Measurements from ENCODE around the gene CHD6. TPM values are rescaled to one million over a fixed set of nuclear protein-coding genes. Genes with fewer than 3 reads are reported as not detected.

CHD6 gene
- total and polyA plus RNA-seq, 4 donors = 3.3 to 23.4 (median 18.2) TPM

GRCh38 chr20:41479113-41479512 lies 139.1 kb downstream of the CHD6 start (continued):
- TF ChIP-seq, protein P1, sequence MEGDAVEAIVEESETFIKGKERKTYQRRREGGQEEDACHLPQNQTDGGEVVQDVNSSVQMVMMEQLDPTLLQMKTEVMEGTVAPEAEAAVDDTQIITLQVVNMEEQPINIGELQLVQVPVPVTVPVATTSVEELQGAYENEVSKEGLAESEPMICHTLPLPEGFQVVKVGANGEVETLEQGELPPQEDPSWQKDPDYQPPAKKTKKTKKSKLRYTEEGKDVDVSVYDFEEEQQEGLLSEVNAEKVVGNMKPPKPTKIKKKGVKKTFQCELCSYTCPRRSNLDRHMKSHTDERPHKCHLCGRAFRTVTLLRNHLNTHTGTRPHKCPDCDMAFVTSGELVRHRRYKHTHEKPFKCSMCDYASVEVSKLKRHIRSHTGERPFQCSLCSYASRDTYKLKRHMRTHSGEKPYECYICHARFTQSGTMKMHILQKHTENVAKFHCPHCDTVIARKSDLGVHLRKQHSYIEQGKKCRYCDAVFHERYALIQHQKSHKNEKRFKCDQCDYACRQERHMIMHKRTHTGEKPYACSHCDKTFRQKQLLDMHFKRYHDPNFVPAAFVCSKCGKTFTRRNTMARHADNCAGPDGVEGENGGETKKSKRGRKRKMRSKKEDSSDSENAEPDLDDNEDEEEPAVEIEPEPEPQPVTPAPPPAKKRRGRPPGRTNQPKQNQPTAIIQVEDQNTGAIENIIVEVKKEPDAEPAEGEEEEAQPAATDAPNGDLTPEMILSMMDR (IDR thresholded peaks at IDR 0.05; ENCODE audit: low read depth, low read length, missing input control) = no peak
- TF ChIP-seq HNF4G (IDR thresholded peaks at IDR 0.05) (no peak), HNF4A (conservative IDR thresholded peaks at IDR 0.05) (no peak)

DNA sequence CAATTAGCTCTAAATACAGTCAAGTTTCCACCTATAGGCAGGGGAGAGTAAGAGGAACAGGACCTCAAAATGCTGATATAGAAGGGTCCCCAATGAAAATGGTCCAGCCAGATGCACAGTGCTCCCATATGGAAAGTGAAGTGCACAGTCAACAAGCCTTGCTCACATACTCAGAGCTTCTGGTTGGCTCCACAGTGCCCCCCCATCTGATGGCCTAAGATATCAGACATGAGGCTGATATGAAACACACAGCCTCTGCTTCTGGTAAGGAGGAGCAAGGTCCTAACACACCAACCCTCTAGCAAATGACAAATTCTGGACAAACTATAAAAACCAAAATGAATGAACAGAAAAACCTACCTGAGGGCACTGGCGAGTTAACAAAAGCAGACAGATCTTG lies 140.2 kb downstream of the CHD6 start:
- Histone ChIP-seq H3K4me1 (ENCODE audit: control insufficient read depth in 4 of 4, insufficient read depth in 4 of 4, low read length in 3 of 4) (peaks cover 0 to 2% (median 0%) of the 10 kb centered on the region in 4 donors), H3K36me3 (ENCODE audit: control insufficient read depth in 4 of 4, insufficient read depth in 3 of 4, low read depth in 1 of 4, low read length in 3 of 4) (peaks cover 1 to 17% (median 13%) of the 10 kb centered on the region in 4 donors), H3K4me3 (ENCODE audit: low read depth in 1 of 3, low read length in 3 of 3) (no peak overlapping the region)

GRCh38 chr20:41476446-41476845 lies 141.7 kb downstream of the CHD6 start:
- WGBS = 97% methylated on average over 1 of the region's 1 CpG
- no peak overlapping the region for H3K9ac ChIP-seq (ENCODE audit: low read depth in 1 of 2, low read length in 2 of 2)
- DNase-seq (ENCODE audit: low spot score) = no peak
- H3K27me3 ChIP-seq (ENCODE audit: control insufficient read depth in 4 of 4, insufficient read depth in 4 of 4, low read length in 3 of 4) = no peaks in the 10 kb centered on the region
- H3K27ac ChIP-seq (ENCODE audit: low read depth in 1 of 2, low read length in 2 of 2) = no peak overlapping the region
- no peak overlapping the region for H3K4me3 ChIP-seq (ENCODE audit: low read depth in 1 of 3, low read length in 3 of 3)
- peaks cover 0 to 2% (median 0%) of the 10 kb centered on the region in 4 donors for H3K4me1 ChIP-seq (ENCODE audit: control insufficient read depth in 4 of 4, insufficient read depth in 4 of 4, low read length in 3 of 4)
- peaks cover 4 to 15% (median 10%) of the 10 kb centered on the region in 4 donors for H3K36me3 ChIP-seq (ENCODE audit: control insufficient read depth in 4 of 4, insufficient read depth in 3 of 4, low read depth in 1 of 4, low read length in 3 of 4)
- H3K9me3 ChIP-seq (ENCODE audit: control insufficient read depth in 4 of 4, low read length in 3 of 4) = no peaks in the 10 kb centered on the region
- TF ChIP-seq NR2F2 (IDR thresholded peaks at IDR 0.05) (no peak), RAD21 (IDR thresholded peaks at IDR 0.05) (no peak), YY1 (IDR thresholded peaks at IDR 0.05) (no peak), EGR1 (IDR thresholded peaks at IDR 0.05; ENCODE audit: low read depth in 2 of 2) (no peak), ZBTB33 (IDR thresholded peaks at IDR 0.05) (no peak), GABPA (IDR thresholded peaks at IDR 0.05 in 1 of 2, conservative IDR thresholded peaks at IDR 0.05 in 1 of 2) (no peak)
- TF ChIP-seq, protein P1 (IDR thresholded peaks at IDR 0.05; ENCODE audit: low read depth, low read length, missing input control) = no peak
- TF ChIP-seq, protein P2, sequence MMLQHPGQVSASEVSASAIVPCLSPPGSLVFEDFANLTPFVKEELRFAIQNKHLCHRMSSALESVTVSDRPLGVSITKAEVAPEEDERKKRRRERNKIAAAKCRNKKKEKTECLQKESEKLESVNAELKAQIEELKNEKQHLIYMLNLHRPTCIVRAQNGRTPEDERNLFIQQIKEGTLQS (IDR thresholded peaks at IDR 0.05) = no peak

More for the DNA sequence above, 140.2 kb downstream of the CHD6 start:
- Histone ChIP-seq H3K9ac (ENCODE audit: low read depth in 1 of 2, low read length in 2 of 2) (no peak overlapping the region), H3K27me3 (ENCODE audit: control insufficient read depth in 4 of 4, insufficient read depth in 4 of 4, low read length in 3 of 4) (no peaks in the 10 kb centered on the region), H3K27ac (ENCODE audit: low read depth in 1 of 2, low read length in 2 of 2) (no peak overlapping the region), H3K9me3 (ENCODE audit: control insufficient read depth in 4 of 4, low read length in 3 of 4) (no peaks in the 10 kb centered on the region)
- no peak for DNase-seq (ENCODE audit: low spot score)
- 100% methylated on average over 1 of the region's 1 CpG for WGBS
- TF ChIP-seq FOXA2 (IDR thresholded peaks at IDR 0.05) (no peak), TAF1 (conservative IDR thresholded peaks at IDR 0.05) (no peak), FOXA1 (IDR thresholded peaks at IDR 0.05) (no peak), JUND (IDR thresholded peaks at IDR 0.05) (no peak), MAX (IDR thresholded peaks at IDR 0.05) (no peak), RAD21 (IDR thresholded peaks at IDR 0.05) (no peak), NR2F2 (IDR thresholded peaks at IDR 0.05) (no peak), HNF4G (IDR thresholded peaks at IDR 0.05) (no peak), GABPA (IDR thresholded peaks at IDR 0.05 in 1 of 2, conservative IDR thresholded peaks at IDR 0.05 in 1 of 2) (no peak), SP1 (IDR thresholded peaks at IDR 0.05) (no peak), ZBTB33 (IDR thresholded peaks at IDR 0.05) (no peak), EGR1 (IDR thresholded peaks at IDR 0.05; ENCODE audit: low read depth in 2 of 2) (no peak)
- TF ChIP-seq, protein P1 (IDR thresholded peaks at IDR 0.05; ENCODE audit: low read depth, low read length, missing input control) = no peak

Measured in liver (tissue), 9 donors.